DMS53 treated with DMSO at 0.1 percent for 48 hours (cell line): ENCODE measurements around the gene NAA35.
"Not testable (repeated sequence)": the region's sequence is repeated elsewhere in the genome, so short reads cannot be mapped to it uniquely, and the experiment has no call there.

Experiments used
- DNase-seq: peaks from one replicate; lab custom pipeline; 2025; ENCODE audit not compliant: unreplicated experiment; lab: John Stamatoyannopoulos, UW

Gene NAA35

DNA sequence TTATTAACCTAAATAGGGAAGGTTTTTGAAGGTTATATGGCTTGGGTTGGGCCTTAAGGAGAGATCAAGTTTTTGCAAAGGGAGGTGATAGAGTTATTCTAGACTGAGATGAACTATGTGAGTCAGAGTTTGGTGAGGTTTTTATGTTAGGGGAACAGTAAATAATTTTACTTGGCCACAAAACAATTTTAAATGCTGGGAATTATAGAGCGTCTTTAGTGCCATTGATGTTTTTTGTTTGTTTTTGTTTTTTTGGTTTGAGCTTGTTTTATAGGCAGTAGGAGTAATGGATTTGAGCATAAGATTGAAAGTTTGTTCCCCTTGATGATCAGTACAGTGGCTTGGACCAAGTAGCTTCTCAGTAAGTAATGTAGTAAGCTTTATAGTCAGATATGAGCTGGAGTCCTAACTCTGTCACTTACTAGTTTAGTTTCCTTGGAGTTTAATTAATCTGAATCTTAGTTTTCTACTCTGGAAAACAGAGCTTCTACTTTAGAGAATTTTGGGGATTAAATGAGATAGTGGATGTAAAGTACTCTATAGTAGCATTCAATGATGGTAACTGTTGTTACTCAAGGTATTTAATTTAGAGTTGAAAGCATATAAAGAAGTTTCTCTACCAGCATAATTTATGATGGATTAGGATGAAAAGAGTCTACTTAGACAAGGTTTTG lies 2.9 kb downstream of the NAA35 start:
- no peak for DNase-seq

DNA sequence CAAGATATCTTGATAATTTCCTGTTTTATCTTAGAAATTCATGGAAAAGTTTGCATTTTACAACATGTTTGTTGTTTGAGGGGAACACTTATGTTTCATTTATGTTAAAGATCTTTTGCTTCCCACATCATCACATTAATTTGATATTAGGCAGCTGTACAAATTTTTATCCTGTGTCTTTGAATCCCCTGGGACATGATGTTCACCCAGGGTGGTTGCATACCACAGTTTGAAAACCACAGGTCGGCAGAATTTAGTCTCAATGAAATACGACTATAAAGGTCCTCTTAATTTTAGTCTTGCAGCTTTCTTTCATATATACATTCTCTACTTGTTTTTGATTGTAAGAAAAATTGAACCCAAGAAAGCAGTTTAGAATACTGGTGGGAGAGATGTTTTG lies 3.7 kb downstream of the NAA35 start:
- DNase-seq: no peak

DNA sequence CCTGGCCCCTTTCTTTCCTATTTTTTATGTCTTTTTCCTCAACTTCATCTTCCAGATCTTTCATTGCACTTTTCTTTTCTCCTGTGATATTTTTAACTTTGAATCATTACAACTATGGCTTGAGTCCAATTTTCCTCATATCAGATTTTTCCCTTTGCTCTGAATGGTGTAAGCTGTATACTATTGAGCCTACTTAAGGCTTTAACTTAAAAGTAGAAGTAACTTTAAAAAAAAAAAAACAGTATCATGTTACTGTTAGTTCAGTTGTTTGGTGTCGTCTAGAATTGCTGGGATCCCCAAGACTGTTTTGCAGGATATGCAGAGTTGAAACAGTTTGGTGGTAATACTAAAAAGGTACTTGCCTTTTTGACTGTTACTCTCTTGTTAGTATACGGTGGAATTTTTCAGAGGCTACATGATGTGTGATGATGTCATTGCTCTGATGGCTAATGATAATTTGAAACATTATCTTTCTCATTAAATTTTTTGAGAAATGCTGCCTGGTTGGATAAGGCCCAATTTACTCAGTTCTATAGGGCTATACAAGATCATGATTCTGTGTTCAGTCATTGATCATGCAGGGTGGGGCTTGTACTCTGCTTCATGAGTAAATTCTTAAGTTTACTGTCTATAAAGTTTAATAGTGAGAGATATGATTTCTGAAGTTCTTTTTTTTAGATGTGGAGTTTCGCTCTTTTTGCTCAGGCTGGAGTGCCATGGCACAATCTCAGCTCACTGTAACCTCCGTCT lies 8.8 kb downstream of the NAA35 start:
- DNase-seq: no peak

- DNase-seq: no peak
Observed at GRCh38 chr9:85959955-85960354, 19.0 kb downstream of the NAA35 start.

DNA sequence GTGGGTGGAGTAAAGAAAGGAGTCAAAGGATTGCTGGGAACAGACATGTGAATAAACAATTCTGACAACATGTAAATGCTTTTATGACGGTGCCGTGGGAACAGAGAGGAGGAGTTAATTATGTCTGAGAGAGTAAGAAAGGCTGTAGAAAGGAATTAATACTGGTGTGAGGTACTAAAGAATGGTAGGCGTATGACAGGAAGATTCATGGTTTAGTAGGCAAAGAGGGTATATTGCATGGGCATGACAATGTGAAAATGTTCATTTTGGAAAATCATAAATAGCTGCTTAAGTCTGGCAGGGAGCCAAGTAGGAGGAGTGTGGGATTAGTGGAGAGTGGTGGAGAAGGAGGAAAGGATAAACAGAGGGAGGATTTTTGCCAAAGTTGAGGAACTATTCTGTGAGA lies 19.7 kb downstream of the NAA35 start:
- DNase-seq: no peak

DNA sequence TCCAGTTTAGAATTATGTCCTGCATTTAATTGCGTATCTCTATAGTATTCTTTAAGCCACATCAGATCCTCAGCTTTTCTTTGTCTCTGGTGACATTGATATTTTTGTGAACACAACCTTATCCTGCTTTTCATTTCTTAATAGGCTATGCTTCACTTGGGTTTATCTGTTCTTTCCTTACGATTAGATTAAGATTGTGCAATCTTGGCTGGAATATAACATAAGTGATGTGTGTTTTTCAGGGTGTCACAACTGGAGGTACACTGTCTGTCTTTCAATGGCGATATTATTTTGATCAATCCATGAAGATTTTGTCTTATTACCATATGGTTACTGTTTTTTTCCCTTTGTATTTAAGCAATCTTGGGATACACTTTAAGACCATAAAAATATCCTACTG lies 23.6 kb downstream of the NAA35 start:
- no peak for DNase-seq

DNA sequence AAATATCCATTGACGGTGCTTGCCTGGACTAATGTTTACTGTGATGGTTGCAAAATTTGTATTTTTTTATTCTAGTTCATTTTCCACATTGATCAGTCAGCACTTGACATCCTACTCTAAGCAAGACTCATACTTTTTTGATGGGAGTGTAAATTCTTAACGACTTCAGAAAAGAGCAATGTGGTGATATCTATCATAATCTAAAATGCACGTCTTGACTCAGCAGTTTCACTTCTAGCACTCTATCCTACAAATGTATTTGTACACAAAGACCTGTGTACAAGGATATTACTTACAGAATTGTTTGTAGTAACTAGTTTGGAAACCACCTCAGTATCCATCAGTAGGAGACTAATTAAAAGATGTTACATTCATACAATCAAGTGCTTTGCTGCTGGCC lies 24.0 kb downstream of the NAA35 start:
- DNase-seq: no peak

DNA sequence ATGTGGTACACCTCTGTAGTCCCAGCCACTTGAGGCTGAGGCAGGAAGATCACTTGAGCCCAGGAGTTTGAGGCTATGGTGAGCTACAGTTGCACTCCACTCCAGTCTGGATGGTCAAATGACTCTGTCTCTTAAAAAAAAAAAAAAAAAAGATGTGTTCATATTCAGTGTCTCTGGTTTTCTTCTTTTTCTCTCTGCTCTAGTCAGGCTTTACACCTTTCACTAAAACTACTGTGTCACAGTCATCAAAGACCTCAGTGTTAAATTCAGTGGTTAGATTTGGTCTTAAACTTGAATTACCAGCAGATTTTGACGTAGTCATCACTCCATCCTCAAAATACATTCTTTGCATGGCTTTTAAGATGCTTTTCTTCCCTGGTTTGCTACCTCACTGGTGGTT lies 28.8 kb downstream of the NAA35 start:
- no peak for DNase-seq

GRCh38 chr9:85971731-85972130 lies 30.8 kb downstream of the NAA35 start:
- DNase-seq: no peak

DNA sequence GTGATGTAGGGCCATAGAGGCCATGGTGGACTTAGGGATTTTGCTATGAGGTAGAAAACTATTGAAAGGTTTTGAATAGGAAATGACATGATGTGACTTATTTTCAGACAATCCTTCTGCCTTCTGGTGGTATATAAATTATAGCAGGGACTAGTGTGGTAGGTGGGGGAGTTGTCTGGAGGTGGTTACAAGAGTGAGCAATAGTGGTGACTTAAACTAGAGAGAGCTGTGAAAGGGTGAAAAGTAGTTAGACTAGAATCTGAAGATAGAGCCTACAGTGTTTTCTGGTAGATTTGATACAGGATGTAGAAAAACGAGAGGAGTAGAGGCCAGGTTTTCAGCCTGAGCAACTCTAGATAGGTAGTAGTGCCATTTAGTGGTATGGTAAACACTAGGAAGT lies 32.3 kb downstream of the NAA35 start:
- no peak for DNase-seq

DNA sequence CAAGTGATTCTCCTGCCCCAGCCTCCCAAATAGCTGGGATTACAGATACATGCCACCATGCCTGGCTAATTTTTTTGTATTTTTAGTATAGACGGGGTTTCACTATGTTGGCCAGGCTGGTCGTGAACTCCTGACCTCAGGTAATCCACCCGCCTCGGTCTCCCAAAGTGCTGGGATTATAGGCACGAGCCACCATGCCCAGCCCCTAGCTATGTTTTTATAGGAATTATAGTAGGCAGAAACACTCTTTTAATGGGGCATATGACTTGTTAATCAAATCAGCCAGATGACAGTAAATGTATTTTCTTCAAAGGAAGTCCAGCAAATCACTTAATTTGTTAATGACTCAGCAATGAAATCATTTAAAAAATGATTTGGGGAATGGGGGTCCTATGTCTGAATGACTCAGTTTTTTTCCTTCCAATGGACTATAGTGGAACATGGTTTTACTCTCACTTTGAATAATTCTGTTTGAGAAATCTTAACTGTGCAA lies 33.2 kb downstream of the NAA35 start:
- not testable (repeated sequence) for DNase-seq

- no peak for DNase-seq
Observed at GRCh38 chr9:85978496-85978895, 37.5 kb downstream of the NAA35 start.

DNA sequence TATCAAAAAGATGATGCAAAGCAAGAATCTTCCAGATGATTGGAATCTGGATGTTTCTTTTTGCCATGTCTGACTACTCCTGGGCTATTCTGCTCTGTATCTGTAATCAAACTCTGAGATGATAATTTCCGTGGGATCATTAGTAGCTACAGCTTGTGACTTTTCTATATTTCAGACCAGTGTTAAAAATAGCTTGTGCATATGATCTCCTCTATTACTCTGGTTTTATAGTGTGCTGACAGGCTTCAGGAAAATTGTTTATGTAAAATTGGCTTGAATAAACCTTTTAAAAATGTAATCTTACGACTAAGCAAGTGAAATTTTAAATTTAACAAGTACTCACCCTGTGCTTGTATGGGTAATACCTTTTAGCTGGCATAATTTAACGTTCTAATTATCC lies 40.4 kb downstream of the NAA35 start:
- no peak for DNase-seq

DNA sequence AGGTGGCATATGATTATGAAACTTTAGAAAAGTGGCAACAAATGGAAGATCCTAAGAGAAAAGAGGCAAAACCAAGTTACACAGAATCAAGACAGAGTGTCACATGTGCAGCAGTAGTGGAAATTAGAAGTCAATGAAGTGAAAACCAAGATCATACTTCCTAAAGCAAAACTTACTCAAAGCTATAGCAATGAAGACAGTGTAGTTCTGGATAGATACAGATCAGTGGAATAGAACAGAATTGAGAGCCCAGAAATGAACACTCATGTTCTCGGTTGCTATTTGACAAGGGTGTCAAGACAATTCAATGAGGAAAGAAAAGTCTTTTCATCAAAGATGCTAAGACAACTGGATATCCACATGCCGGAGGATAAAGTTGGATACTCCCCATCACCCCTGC lies 43.5 kb downstream of the NAA35 start:
- DNase-seq: no peak

DNA sequence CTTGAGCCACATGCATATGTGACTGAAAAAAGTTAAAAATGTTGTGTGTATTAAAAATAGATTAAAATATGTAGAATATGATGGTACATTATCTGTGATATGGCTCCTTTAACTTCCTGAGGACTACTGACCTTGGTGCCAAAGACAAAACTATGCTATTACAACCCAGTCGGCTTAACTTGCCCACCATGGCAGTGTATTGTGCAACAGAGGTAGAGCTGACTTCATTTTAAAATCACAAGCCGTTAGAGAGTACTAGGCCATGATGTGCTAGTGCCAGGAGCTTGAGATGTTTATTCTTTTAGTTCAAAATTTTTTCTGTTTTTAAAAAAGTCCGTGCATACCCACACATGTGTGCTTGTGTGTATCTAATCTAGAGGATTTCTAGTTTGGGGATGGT lies 46.3 kb downstream of the NAA35 start:
- no peak for DNase-seq

- DNase-seq: no peak
Observed at GRCh38 chr9:85994191-85994590, 53.2 kb downstream of the NAA35 start.

GRCh38 chr9:85995097-85995496 lies 54.2 kb downstream of the NAA35 start:
- no peak for DNase-seq

DNA sequence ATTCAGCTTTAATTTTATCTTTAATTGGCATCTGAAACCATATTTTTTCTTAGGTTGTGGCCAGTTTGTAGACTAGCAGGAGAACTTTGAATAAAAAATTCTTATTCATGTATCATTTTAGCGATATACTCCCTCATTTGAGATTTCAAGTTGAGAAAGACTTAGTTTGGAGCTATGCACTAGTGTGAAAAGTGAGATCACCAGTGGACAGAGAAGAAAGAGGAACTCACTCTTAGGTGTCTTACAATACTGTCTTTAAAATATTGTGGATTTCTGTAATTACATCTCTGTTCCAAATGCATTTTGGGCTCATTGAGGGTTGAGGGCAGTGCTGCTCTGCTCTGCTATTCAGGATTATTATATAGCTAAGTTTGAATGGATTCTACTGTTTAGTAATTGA lies 54.7 kb downstream of the NAA35 start:
- no peak for DNase-seq

DNA sequence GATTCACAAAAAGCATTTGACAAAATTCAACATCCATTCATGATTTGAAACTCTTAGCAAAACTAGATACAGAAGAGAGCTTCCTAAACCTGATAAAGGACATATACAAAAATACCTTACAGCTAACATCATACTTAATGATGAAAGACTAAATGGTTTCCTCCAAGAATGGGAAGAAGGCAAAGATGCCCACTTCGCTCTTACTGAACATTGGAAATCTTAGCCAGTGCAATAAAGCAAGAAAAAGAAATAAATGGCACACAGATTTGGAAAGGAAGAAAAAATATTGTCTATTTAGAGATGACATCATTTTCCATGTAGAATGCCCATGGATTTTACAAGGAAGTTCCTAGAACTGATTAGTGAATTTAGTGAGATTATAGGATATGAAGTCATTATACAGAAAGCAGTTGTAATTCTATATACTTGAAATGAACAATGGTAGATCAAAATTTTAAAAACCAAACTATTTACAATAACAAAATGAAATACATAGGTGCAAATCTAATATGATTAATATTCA lies 64.4 kb downstream of the NAA35 start:
- DNase-seq: no peak

DNA sequence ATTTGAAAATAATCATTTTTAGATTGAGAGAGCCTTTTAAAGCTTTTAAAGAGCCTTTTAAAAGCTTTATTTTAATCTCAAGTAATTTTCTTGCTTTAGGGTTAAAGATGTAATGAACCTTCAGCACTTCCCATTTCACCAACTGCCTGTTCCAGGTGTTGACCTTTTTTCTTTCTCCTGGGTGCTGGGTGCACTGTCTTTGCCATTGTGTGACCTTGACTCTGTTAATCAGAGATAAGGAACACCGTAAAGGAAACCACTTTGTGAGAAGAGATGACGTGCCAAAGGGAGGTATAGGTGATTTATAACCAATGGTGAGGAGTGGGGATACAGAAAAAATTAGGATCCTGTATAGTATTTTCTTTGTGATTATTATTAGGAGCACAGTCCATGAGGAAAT lies 68.2 kb downstream of the NAA35 start:
- DNase-seq: no peak

- DNase-seq: no peak
Observed at GRCh38 chr9:86020731-86021130, 79.8 kb downstream of the NAA35 start.

- DNase-seq: no peak
Observed at GRCh38 chr9:86021166-86021565, 80.2 kb downstream of the NAA35 start.
